IPS DF 6.9 (cell line): ENCODE data around the gene CSPG5.

Source experiments
- DNase-seq: peaks from one replicate; pipeline ENCODE4 v3.0.0-alpha.2; 2013; ENCODE audit warnings: low read depth, low spot score
- H3K27ac ChIP-seq: one replicate; pipeline ENCODE4 v1.5.1; 2013; ENCODE audit warnings: low read length, control low read depth
- H3K27me3 ChIP-seq: 2 replicates; pipeline ENCODE4 v1.6.1; 2013; ENCODE audit warnings: mild to moderate bottlenecking, low read length; ENCODE audit not compliant: control insufficient read depth, insufficient read depth
- H3K36me3 ChIP-seq: 2 replicates; pipeline ENCODE4 v1.6.1; 2013; ENCODE audit warnings: low read length; ENCODE audit not compliant: control insufficient read depth, insufficient read depth
- H3K4me1 ChIP-seq: 2 replicates; pipeline ENCODE4 v1.6.1; 2013; ENCODE audit warnings: low read length; ENCODE audit not compliant: control insufficient read depth, insufficient read depth
- H3K4me3 ChIP-seq: 2 replicates; pipeline ENCODE4 v1.5.1; 2013; ENCODE audit warnings: mild to moderate bottlenecking, low read length
- H3K9me3 ChIP-seq: 2 replicates; pipeline ENCODE4 v1.6.1; 2013; ENCODE audit warnings: low read length, inconsistent platforms; ENCODE audit not compliant: control insufficient read depth, insufficient read depth
- WGBS: extraction: QIAGEN DNeasy Blood & Tissue Kit; methylation state at CpG from one replicate; pipeline ENCODE4 v1.1.7; 2013; ENCODE audit warnings: mixed read lengths, missing lambda C conversion rate; ENCODE audit not compliant: insufficient read length, insufficient coverage; 5-methylcytosine and 5-hydroxymethylcytosine counted together

Gene CSPG5

GRCh38 chr3:47522082-47522987 is 56.3 kb downstream of the CSPG5 start:
- Histone ChIP-seq H3K27ac (no peak overlapping the region), H3K9me3 (no peaks in the 10 kb centered on the region), H3K36me3 (no peaks in the 10 kb centered on the region), H3K4me3 (no peak overlapping the region), H3K4me1 (0 out of 2 replicates have a peak, but pooled peaks cover 1% of the 10 kb centered on the region), H3K27me3 (no peaks in the 10 kb centered on the region; the same call in 1 of the 2 replicates)
- DNase-seq: peak; percentile 85
- WGBS: no CpG with 5 or more reads among the region's 15 CpGs

GRCh38 chr3:47520756-47521155 is 57.9 kb downstream of the CSPG5 start:
- Histone ChIP-seq H3K27ac (no peak overlapping the region), H3K4me3 (no peak overlapping the region), H3K4me1 (0 out of 2 replicates have a peak, but pooled peaks cover 1% of the 10 kb centered on the region), H3K9me3 (no peaks in the 10 kb centered on the region), H3K27me3 (no peaks in the 10 kb centered on the region; the same call in 1 of the 2 replicates), H3K36me3 (no peaks in the 10 kb centered on the region)
- no peak for DNase-seq

GRCh38 chr3:47517937-47518336 is 60.7 kb downstream of the CSPG5 start:
- H3K27me3 ChIP-seq: no peaks in the 10 kb centered on the region; the same call in 1 of the 2 replicates
- 0 out of 2 replicates have a peak, but pooled peaks cover 1% of the 10 kb centered on the region for H3K4me1 ChIP-seq
- no peak for DNase-seq
- no CpG with 5 or more reads among the region's 2 CpGs for WGBS
- H3K36me3 ChIP-seq: no peaks in the 10 kb centered on the region
- H3K9me3 ChIP-seq: no peaks in the 10 kb centered on the region
- no peak overlapping the region for H3K27ac ChIP-seq
- H3K4me3 ChIP-seq: no peak overlapping the region

- Histone ChIP-seq H3K27ac (no peak overlapping the region), H3K36me3 (no peaks in the 10 kb centered on the region), H3K9me3 (no peaks in the 10 kb centered on the region), H3K4me3 (no peak overlapping the region), H3K4me1 (peaks cover 1% of the 10 kb centered on the region; the same call in 1 of the 2 replicates), H3K27me3 (no peaks in the 10 kb centered on the region)
- no peak for DNase-seq
- no CpG with 5 or more reads among the region's 5 CpGs for WGBS
Measured at GRCh38 chr3:47515864-47516319, 62.8 kb downstream of the CSPG5 start.

- H3K27me3 ChIP-seq: no peaks in the 10 kb centered on the region
- no peaks in the 10 kb centered on the region for H3K9me3 ChIP-seq
- H3K36me3 ChIP-seq: peaks cover 5% of the 10 kb centered on the region
- no peak for DNase-seq
- no CpG with 5 or more reads among the region's 5 CpGs for WGBS
- no peaks in the 10 kb centered on the region; the same call in 1 of the 2 replicates for H3K4me1 ChIP-seq
- H3K27ac ChIP-seq: no peak overlapping the region
- no peak overlapping the region for H3K4me3 ChIP-seq
Measured at GRCh38 chr3:47515100-47515499, 63.6 kb downstream of the CSPG5 start.

- WGBS: no CpG with 5 or more reads among the region's 71 CpGs
- no peaks in the 10 kb centered on the region for H3K27me3 ChIP-seq
- peaks cover 9% of the 10 kb centered on the region for H3K36me3 ChIP-seq
- no peaks in the 10 kb centered on the region for H3K9me3 ChIP-seq
- H3K4me3 ChIP-seq: peak within 1 kb of the TSS; percentile 77
- no peak within 1 kb of the TSS for H3K27ac ChIP-seq
- H3K4me1 ChIP-seq: no peaks in the 10 kb centered on the region; the same call in 1 of the 2 replicates
- peak; percentile 92 for DNase-seq
Measured at GRCh38 chr3:47513125-47513929, 65.3 kb downstream of the CSPG5 start, which contains the start of gene ELP6. Gene ELP6 (minus strand): TSS chr3:47513712. CDS start chr3:47513590, 122 bp downstream.

GRCh38 chr3:47512416-47513124 is 66.1 kb downstream of the CSPG5 start:
- H3K9me3 ChIP-seq: no peaks in the 10 kb centered on the region

More at GRCh38 chr3:47512416-47513124, 66.1 kb downstream of the CSPG5 start:
- no CpG with 5 or more reads among the region's 36 CpGs for WGBS
- H3K4me3 ChIP-seq: peak overlapping the region; percentile 77
- H3K4me1 ChIP-seq: no peaks in the 10 kb centered on the region; the same call in 1 of the 2 replicates
- no peak overlapping the region for H3K27ac ChIP-seq
- no peaks in the 10 kb centered on the region for H3K27me3 ChIP-seq
- no peak for DNase-seq
- peaks cover 9% of the 10 kb centered on the region for H3K36me3 ChIP-seq
